Occipital lobe (tissue), 2 donors: ENCODE data around the gene TAT. TPM values are rescaled to one million over a fixed set of nuclear protein-coding genes. Genes with fewer than 3 reads are reported as not detected.
"Not testable (repeated sequence)": the region's sequence is repeated elsewhere in the genome, so short reads cannot be mapped to it uniquely, and the experiment has no call there.

ENCODE experiments used
- DNase-seq: peaks from one replicate; lab custom pipeline; 2025; lab: John Stamatoyannopoulos, UW
- total RNA-seq: library from RNA; depleted of rRNA; stranded (reverse); fragments of >200 nt; gene quantifications from one replicate; pipeline ENCODE4 v1.2.3, GENCODE V29; 2014

Gene TAT
- 0.31 TPM for total RNA-seq

DNA sequence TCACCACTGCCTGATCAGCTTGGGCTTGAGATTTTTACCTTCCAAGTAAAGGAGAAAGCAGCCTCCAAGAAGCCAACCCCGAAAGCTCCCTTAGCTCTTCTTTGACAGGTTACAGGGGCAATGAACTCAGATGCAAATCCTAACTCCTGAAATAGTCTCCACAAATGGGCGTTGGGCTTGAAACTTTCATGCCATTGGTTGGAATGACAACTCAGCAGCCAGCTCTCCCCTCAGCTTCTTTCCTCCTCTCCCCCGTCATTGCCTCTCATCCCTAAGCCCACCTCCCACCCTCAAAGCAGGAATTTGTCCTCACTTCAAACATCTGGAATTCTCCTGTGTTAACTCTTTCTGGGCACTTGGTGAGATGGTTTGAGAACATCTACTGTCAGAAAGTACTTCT lies at the start of gene TAT:
Gene TAT, minus strand, starts transcription at position 122 of the 400 bp plus-strand sequence. CDS start 677 bp downstream, outside the sequence.
- no peak for DNase-seq

DNA sequence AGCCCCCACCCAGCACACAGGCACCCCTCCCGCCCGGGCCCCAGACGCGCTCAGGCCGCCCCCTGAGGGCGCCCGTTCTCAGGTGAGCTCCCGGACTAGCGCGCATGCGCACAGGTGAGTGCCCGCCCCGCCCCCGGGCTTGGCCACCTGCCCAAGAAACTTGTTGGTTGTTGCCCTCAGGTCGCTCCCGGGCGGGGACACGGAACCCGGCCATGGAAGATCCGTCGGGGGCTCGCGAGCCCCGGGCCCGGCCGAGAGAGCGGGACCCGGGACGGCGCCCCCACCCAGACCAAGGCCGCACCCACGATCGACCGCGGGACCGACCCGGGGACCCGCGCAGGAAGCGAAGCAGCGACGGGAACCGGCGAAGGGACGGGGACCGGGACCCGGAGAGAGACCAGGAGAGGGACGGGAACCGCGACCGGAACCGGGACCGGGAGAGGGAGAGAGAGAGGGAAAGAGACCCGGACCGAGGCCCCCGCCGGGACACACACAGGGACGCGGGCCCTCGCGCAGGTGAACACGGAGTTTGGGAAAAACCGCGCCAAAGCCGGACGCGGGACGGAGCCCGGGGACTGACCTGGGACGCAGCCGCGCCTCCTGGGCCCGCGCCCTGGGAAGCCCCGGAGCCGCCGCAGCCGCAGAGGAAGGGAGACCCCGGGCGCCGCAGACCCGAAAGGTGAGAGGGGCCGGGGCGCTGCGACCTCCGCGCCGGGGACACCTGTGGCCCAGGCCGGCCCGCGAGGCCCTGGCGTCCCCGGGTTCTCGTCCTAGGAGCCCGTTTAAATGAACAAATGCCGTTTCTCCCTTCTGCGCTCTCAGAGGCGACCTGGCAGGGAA lies 49.3 kb upstream of the TAT start, which contains the start of gene MARVELD3:
Gene MARVELD3, plus strand, starts transcription at position 167 of the 840 bp plus-strand sequence. Its CDS starts 46 bp downstream, at position 213.
- DNase-seq: no peak

DNA sequence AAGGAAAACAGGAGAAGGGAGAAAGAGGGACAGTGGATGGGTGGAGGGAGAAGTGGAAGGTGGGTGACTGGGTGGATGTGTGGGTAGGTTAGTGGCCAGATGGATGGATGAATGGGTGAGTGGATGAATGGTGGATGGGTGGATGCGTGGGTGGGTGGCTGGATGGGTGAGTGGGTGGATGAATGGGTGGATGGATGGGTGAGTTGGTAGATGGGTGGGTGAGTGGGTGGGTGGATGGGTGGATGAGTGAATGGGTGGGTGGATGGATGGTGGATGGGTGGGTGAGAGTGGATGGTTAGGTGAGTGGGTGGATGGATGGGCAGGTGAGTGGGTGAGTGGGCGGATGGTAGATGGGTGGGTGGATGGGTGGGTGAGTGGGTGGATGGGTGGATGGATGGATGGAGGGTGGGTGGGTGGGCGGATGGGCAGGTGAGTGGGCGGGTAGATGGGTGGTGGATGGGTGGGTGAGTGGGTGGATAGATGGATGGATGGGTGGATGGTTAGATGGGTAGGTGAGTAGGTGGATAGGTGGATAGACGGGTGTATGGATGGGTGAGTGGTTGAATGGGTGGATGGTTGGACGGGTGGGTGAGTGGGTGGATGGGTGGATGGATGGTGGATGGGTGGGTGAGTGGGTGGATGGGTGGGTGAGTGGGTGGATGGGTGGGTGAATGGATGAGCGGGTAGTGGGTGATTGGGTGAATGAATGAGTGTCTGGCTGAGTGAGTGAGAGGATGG lies 48.4 kb upstream of the TAT start:
- DNase-seq: no peak

DNA sequence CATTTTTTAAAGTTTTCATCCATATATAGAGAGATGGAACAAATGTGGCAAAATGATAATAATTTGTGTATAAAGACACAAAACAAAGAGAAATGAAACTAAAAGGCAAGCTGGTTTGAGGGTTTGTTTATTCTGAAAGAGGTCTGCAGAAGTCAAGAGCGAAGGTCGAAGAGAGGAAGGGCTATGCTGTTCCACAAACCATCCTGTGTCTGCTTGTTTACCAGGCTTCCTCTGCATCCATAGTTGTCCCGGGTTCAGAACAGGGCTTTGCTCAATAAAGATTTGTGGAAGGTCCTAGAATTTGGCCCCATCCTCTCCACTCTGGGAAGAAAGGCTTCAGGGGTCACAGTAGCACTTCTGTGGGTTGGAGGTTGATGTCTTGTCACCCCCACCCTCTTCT lies 46.7 kb upstream of the TAT start:
- no peak for DNase-seq

DNA sequence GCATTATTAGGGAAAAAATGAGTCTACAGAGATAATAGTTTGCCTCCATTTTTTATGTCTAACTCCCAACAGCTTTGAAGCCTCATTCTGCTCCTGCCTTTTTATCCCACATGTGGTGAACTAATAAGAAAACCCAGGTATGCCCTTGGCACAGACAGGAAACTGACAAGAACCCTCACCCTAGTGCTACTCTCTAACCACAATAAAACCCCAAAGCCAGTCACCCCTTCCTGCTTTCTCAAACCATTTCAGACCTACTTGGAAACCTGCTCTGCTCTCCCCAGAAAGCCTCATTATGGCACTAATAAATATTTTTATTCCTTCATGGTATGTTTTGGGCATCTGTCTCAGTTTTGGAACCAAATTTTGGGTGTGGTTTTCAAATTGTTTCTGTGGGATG lies 45.2 kb upstream of the TAT start:
- DNase-seq: no peak

DNA sequence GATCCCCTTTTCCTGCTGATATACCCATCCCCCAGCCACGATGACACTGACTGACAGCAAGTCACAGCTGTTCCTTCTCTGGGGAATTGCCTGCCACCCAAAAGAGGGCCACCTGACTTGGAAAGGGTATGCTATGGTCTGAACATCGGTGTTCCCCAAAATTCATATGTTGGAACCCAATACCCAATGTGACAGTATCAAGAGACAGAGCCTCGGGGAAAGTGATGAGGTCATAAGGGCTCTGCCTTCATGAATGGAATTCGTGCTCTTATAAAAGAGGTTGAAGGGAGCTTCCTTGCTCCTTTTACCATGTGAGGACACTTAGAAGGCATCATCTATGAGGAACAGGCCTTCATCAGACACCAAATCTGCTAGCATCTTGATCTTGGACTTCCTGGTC lies 41.5 kb upstream of the TAT start:
- no peak for DNase-seq

DNA sequence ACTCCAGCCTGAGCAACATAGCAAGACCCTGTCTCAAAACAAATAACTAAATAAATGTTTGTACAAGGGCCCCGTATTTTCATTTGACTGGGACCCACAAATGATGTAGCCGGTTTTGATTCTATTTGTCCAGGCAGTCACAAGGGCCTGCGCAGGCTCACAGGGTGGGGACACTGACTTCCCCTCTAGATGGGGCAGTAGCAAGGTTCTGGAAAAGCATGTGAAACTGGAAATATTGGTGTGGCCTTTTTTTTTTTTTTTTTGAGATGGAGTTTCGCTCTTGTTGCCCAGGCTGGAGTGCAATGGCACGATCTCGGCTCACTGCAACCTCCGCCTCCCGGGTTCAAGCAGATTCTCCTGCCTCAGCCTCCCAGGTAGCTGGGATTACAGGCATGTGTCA lies 38.1 kb upstream of the TAT start:
- not testable (repeated sequence) for DNase-seq

DNA sequence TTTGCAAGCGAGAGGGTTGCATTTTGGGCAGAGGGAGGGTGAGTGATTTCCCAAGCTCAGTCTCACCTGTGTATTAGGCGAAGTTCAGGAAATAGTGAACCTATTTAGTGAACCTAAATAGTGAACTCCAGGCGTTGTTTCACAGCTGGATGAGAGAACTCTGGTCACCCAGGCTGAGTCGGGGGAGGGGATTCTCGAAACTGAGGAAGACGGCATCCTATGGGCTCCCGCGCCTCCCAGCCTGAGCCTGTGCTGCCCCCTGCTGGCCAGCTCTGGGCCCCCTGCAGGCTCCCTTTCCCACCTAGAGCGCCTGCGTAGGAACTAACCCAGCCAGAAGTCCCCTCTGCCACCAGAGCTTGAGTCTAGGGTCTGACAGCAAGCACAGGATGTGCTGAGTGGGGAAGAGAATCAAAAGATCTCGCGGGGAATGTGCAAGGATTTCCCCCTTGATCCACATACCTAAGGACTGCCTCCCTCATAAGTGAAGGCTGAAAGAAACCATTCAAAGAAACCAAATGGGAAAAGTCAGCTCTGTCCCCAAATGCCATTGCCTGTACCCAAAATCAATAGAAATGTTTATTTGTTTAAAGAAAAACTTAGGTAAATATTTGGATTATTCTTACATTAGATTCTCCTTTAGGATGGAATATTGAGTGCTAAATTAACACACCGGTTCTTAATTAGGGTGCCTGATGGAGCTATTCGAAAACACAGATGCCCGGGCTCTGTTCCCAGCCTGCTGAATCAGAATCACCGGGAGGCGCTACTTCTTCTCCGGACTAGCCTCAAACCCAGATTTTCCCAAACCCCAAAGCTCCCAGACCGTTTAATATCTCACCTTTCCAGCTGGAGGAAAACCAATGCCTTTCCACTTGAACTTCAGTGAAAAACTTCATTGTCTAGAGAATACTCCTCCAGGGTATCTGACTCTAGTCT lies 34.3 kb upstream of the TAT start:
- DNase-seq: peak; percentile 18

DNA sequence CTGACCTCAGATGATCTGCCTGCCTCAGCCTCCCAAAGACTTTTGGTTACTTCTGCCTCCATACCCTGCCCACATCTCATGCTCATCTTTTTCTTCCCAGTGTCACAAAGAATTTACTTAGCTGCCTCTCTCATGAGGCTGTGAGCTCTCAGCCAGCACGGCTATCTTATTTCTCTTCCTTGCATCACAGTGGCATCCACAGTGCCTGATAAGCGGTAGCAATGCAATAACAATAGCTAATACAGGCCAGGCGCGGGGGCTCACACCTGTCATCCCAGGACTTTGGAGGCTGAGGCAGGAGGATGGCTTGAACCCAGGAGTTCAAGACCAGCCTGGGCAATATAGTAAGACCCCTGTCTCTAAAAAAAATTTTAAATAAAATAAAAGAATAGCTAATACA lies 33.6 kb upstream of the TAT start:
- no peak for DNase-seq

DNA sequence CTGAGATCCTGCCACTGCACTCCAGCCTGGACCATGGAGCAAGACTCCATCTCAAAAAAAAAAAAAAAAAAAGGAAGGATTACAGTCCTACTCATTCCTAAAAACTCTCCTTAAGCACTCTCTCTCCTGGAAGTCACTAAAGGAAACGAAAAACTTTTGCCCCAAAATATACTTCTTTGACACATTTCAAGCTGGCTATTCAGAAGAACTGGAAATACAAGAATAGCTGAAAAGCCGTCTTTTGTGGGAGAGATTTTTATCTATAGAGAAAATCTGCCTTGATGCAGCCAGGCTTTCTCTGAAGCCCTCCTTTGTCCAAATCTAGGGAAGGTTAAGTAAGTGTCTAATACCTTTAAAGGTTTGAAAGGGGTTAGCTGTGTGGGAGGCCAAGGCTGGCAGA lies 32.2 kb upstream of the TAT start:
- DNase-seq: no peak

DNA sequence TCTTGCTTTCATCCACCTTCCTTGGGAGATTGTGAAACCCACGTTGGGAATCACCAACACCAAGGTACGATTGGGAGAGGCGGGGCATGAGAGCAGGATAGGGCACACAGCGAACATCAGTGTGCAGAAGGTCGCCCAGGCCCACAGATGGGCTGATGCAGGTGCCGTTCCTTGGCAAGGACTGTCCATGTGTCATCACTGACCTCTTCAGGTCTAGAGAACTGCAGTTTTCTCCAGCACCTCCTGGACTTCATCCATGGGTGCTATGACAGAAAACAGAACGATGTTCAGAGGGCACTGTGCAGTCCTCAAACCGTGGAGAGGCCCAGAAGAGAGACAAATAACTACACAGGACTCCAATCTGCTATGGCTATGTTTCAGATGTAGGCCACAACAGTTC lies 23.9 kb upstream of the TAT start:
- no peak for DNase-seq

DNA sequence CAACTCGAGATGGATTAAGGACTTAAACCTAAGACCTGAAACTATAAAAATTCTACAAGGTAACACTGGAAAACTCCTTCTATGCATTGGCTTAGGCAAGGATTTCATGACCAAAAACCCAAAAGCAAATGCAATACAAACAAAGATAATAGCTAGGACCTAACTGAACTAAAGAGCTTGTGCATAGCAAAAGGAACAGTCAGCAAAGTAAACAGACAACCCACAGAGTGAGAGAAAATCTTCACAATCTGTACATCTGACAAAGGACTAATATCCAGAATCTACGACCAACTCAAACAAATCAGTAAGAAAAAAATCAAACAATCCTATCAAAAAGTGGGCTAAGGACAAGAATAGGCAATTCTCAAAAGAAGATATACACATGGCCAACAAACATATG lies 21.5 kb upstream of the TAT start:
- not testable (repeated sequence) for DNase-seq

DNA sequence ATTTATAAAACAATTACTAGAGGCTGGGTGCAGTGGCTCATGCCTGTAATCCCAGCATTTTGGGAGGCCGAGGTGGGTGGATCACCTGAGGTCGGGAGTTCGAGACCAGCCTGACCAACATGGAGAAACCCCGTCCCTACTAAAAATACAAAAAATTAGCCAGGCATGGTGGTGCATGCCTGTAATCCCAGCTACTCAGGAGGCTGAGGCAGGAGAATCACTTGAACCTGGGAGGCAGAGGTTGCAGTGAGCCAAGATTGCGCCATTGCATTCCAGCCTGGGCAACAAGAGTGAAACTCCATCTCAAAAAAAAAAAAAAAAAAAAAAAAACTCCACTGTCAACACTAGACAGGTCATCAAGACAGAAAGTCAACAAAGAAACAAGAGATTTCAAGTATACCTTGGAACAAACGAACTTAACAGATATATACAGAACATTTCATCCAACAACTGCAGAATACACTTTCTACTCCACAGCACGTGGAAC lies 18.5 kb upstream of the TAT start:
- DNase-seq: not testable (repeated sequence)

DNA sequence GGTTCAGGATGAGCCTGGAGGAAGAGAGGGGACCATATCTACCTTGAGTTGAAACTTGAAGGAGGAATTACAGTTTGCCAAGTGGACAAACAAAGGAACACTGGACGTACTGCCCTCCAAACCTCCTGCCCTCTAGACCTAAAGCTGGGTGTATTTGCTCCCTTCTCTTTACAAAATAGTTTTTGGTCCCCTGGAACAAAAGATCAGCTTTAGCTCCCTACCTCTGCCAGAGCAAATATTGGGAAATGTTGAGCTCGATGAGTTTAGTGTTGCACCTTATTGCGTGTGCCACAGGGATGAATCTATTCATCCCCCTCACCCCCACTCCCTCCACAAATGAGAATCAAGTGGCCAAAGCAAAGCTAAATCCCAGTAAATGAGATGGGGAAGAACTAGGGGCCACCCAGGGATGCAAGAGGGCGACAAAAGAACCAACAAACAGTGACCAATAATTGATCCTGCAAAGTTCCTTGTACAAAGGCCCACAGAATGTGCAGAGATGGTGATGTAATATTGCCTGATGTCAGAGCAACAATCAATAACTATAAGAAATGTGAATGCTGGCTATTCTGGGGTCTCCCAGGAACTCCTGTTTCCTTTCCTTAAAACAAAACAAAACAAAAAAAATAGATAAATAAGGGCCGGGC lies 17.2 kb upstream of the TAT start:
- DNase-seq: no peak

DNA sequence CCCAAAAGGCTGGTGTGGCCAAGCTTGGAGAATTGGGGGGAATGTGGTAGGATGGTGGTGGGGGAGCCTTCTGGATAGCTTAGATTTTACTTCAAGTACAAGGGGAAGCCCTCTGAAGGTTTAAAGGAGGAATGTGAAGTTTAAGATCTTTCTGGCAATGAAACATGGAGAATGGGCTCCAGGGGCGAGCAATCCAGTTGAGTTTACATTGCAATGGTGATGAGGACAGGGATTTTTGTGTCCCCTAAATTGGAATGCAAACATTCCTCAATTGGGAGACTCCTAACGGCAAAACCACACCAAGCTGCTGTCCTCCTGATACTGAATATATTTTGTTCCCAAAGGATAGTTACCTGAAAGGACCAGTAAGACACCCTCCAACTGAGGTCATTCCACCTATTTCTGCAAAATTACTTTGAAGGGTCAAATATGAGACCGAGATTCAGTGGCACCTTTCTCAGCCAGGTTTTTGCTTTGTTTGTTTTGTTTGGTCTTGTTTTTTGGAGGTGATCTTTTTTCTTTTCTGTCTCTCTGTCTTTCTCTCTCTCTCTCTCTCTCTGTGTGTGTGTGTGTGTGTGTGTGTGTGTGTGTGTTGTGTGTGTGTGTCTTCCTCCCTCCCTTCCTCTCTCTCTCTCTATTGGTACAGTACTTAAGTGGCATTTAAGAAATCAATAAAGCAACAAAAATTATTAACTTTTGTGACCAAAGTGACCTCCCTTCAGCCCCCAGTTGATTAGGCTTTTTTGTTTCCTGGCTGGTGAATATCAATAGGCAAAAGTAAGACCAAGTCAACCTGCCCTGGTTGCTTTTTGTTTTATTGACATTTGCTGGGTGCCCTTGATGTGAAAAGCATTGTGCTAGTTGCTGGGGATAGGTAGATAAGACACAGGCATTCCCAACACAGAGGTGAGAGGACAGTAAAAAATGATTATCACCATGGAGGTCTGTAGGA lies 16.4 kb upstream of the TAT start:
- no peak for DNase-seq

DNA sequence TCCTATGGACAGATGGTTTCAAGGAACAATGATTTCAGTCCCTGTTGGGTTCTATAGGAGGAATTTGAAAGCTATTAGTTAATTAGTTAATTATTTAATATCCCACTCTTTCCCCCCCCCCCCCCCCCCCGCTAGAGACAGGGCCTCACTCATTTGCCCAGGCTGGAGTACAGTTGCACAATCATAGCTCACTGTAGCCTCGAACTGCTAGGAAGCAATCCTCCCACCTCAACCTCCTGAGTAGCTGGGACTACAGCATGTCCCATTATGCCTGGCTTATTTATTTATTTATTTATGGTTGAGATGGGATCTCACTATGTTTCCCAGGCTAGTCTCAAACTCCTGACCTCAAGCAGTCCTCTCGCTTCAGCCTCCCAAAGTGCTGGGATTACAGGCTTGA lies 15.0 kb upstream of the TAT start:
- DNase-seq: no peak

DNA sequence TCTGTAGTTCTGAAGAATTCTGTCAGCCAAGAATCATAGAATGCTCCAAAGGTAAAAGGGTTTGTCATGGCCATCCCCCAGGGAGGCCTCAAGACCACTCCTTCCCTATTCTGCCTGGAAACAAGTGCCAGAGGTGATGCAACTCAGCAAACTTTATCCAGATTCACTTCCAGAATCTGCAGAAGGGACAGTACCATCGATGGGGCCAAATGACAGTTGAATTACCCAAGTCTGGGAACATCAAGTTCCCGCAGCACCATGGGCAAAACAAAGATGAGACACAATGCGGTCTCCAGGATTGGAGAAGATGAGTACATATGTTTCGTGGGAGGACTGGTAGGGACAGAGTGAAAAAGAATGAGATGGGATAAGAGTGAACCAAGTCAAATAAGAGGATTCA lies 13.7 kb upstream of the TAT start:
- DNase-seq: no peak

DNA sequence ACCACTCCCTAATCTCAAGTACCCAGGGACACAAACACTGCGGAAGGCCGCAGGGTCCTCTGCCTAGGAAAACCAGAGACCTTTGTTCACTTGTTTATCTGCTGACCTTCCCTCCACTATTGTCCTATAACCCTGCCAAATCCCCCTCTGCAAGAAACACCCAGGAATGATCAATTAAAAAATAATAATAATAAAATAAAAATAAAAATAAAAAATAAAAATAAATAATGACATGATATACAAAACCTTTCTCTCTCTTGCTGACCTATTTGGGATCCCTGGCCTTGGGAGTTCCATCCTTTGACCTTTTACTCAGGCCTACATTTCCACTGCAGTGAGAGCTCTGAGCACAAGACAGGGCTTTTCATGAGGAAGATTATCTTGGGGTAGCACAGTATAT lies 13.2 kb upstream of the TAT start:
- not testable (repeated sequence) for DNase-seq

DNA sequence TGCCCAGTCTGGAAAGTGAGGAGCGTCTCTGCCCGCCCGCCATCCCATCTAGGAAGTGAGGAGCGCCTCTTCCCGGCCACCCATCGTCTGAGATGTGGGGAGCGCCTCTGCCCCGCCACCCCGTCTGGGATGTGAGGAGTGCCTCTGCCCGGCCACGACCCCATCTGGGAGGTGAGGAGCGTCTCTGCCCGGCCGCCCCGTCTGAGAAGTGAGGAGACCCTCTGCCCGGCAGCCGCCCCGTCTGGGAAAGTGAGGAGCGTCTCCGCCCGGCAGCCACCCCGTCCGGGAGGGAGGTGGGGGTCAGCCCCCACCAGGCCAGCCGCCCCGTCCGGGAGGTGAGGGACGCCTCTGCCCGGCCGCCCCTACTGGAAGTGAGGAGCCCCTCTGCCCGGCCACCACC lies 12.4 kb upstream of the TAT start:
- DNase-seq: not testable (repeated sequence)

DNA sequence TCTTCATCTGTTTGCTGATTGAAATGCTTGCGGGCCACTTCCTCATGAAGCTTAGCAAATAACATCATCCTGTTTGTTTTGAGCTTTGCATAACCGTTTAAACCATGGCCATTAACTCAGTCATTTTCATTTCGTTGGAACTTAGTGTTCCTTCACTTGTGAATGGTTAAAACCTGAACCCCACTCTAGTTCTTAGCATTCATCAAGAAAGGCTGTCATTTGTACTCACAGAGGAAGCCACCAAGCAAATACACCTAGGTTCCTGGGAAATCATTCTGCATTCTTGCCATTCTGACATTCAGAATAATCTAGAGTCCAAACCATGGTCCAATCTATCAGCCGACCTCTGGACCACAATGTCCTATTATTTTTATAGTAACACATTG lies 8.4 kb upstream of the TAT start:
- no peak for DNase-seq
